Measurements from ENCODE around the gene NCSTN. TPM values are rescaled to one million over a fixed set of nuclear protein-coding genes. Genes with fewer than 3 reads are reported as not detected.

NCSTN gene
- total RNA-seq, 2 donors from 2014 or later, result 81.2 to 117 TPM

GRCh38 chr1:160394673-160395072, 51.5 kb downstream of the NCSTN start:
- Histone ChIP-seq H3K27me3 (replicated peaks; ENCODE audit: insufficient read depth) (no peaks in the 10 kb centered on the region), H3K27ac (no peak overlapping the region), H3K9me3 (no peaks in the 10 kb centered on the region), H3K4me3 (no peak overlapping the region), H3K36me3 (no peaks in the 10 kb centered on the region), H3K4me1 (replicated peaks) (no peaks in the 10 kb centered on the region)
- 93% methylated on average over 8 of the region's 8 CpGs for WGBS
- intact Hi-C loops (cut with DNase I), result no loop called here
- no peak for DNase-seq (ENCODE audit: low spot score)
- TF ChIP-seq POLR2AphosphoS5 (IDR thresholded peaks at IDR 0.05) (no peak), POLR2A (IDR thresholded peaks at IDR 0.05) (no peak), CTCF (IDR thresholded peaks at IDR 0.05) (no peak)

- H3K27ac ChIP-seq, result no peak overlapping the region
- no peaks in the 10 kb centered on the region for H3K27me3 ChIP-seq (replicated peaks; ENCODE audit: insufficient read depth)
- H3K9me3 ChIP-seq, result no peaks in the 10 kb centered on the region
- no peak overlapping the region for H3K4me3 ChIP-seq
- DNase-seq (ENCODE audit: low spot score), result no peak
- H3K4me1 ChIP-seq (replicated peaks), result peaks cover 3% of the 10 kb centered on the region
- TF ChIP-seq POLR2A (IDR thresholded peaks at IDR 0.05), result no peak
- no peak for TF ChIP-seq CTCF (IDR thresholded peaks at IDR 0.05)
- TF ChIP-seq POLR2AphosphoS5 (IDR thresholded peaks at IDR 0.05), result no peak
- WGBS, result 50% methylated on average over 1 of the region's 1 CpG
- no peaks in the 10 kb centered on the region for H3K36me3 ChIP-seq
- intact Hi-C loops (cut with DNase I), result no loop called here
Measured at GRCh38 chr1:160397651-160398050, 54.5 kb downstream of the NCSTN start.

- DNase-seq (ENCODE audit: low spot score), result no peak
- TF ChIP-seq POLR2A (IDR thresholded peaks at IDR 0.05) (no peak), POLR2AphosphoS5 (IDR thresholded peaks at IDR 0.05) (no peak), CTCF (IDR thresholded peaks at IDR 0.05) (no peak)
- H3K27ac ChIP-seq, result no peak overlapping the region
- intact Hi-C loops (cut with DNase I), result no loop called here
- H3K4me3 ChIP-seq, result no peak overlapping the region
- H3K27me3 ChIP-seq (replicated peaks; ENCODE audit: insufficient read depth), result no peaks in the 10 kb centered on the region
- WGBS, result 74% methylated on average over 4 of the region's 4 CpGs
- peaks cover 3% of the 10 kb centered on the region for H3K4me1 ChIP-seq (replicated peaks)
- H3K36me3 ChIP-seq, result no peaks in the 10 kb centered on the region
- H3K9me3 ChIP-seq, result no peaks in the 10 kb centered on the region
Measured at GRCh38 chr1:160398823-160399222, 55.6 kb downstream of the NCSTN start.

- TF ChIP-seq CTCF (IDR thresholded peaks at IDR 0.05) (peak in 1 of 4 experiments; percentile 12), POLR2AphosphoS5 (IDR thresholded peaks at IDR 0.05) (no peak)
- DNase-seq (ENCODE audit: low spot score), result no peak
- peaks cover 3% of the 10 kb centered on the region for H3K4me1 ChIP-seq (replicated peaks)
- peak overlapping the region; percentile 81 to 83 for H3K27ac ChIP-seq
- WGBS, result 19% methylated on average over 17 of the region's 17 CpGs
- intact Hi-C loops (cut with DNase I), result no loop called here
- no peaks in the 10 kb centered on the region for H3K36me3 ChIP-seq
- H3K9me3 ChIP-seq, result no peaks in the 10 kb centered on the region
- no peaks in the 10 kb centered on the region for H3K27me3 ChIP-seq (replicated peaks; ENCODE audit: insufficient read depth)
- peak overlapping the region; percentile 82 to 91 for H3K4me3 ChIP-seq
Measured at GRCh38 chr1:160399544-160400222, 56.5 kb downstream of the NCSTN start.

GRCh38 chr1:160400223-160400645, 57.1 kb downstream of the NCSTN start, which contains the start of gene VANGL2:
TSS of gene VANGL2 (plus strand) at chr1:160400564. CDS start at chr1:160415838, 15,274 bp downstream.
- TF ChIP-seq CTCF (IDR thresholded peaks at IDR 0.05) (no peak), POLR2A (IDR thresholded peaks at IDR 0.05) (peak; percentile 28), POLR2AphosphoS5 (IDR thresholded peaks at IDR 0.05) (peak; percentile 37)
- no peaks in the 10 kb centered on the region for H3K9me3 ChIP-seq
- peak; percentile 73 for DNase-seq (ENCODE audit: low spot score)
- peak within 1 kb of the TSS; percentile 81 to 83 for H3K27ac ChIP-seq
- H3K4me3 ChIP-seq, result peak within 1 kb of the TSS; percentile 82 to 91
- 2% methylated on average over 14 of the region's 34 CpGs for WGBS
- intact Hi-C loops (cut with DNase I), result no loop called here
- no peaks in the 10 kb centered on the region for H3K36me3 ChIP-seq
- H3K27me3 ChIP-seq (replicated peaks; ENCODE audit: insufficient read depth), result no peaks in the 10 kb centered on the region
- peaks cover 3% of the 10 kb centered on the region for H3K4me1 ChIP-seq (replicated peaks)

All from prostate gland (tissue), 2 donors.